Activated CD8-positive, alpha-beta memory T cell treated with anti-CD3 and anti-CD28 coated beads for 24 hours (primary cell): ENCODE data around the gene HOXA4.
A peak's percentile ranks its signal among the peaks of the same experiment; 100 is the strongest.

ENCODE experiments used
- DNase-seq: peaks from one replicate; pipeline ENCODE4 v3.0.0-alpha.2; 2020

The HOXA4 gene

GRCh38 chr7:27102581-27103442, 27.7 kb downstream of the HOXA4 start, which contains the start of gene HOXA2:
TSS of gene HOXA2 (minus strand) at chr7:27102683. CDS start at chr7:27102500, 183 bp downstream.
- no peak for DNase-seq

GRCh38 chr7:27101957-27102580, 28.5 kb downstream of the HOXA4 start:
- no peak for DNase-seq

- DNase-seq, result no peak
Measured at GRCh38 chr7:27101171-27101956, 29.2 kb downstream of the HOXA4 start.

GRCh38 chr7:27100694-27101170, 29.8 kb downstream of the HOXA4 start:
- DNase-seq, result no peak

GRCh38 chr7:27099453-27100370, 30.8 kb downstream of the HOXA4 start:
- no peak for DNase-seq

GRCh38 chr7:27098578-27099451, 31.7 kb downstream of the HOXA4 start:
- DNase-seq, result no peak

- DNase-seq, result no peak
Measured at GRCh38 chr7:27097686-27098577, 32.6 kb downstream of the HOXA4 start.

- DNase-seq, result peak; percentile 59
Measured at GRCh38 chr7:27096768-27097514, 33.6 kb downstream of the HOXA4 start.

GRCh38 chr7:27095897-27096767, 34.4 kb downstream of the HOXA4 start, which contains the start of gene HOXA1:
TSS of gene HOXA1 (minus strand) at chr7:27096000. CDS start at chr7:27095912, 88 bp downstream.
- peak; percentile 81 for DNase-seq

- DNase-seq, result no peak
Measured at GRCh38 chr7:27095050-27095896, 35.3 kb downstream of the HOXA4 start.

GRCh38 chr7:27094304-27095049, 36.1 kb downstream of the HOXA4 start:
- DNase-seq, result no peak

GRCh38 chr7:27093184-27093895, 37.2 kb downstream of the HOXA4 start:
- DNase-seq, result no peak

- no peak for DNase-seq
Measured at GRCh38 chr7:27092819-27093110, 37.8 kb downstream of the HOXA4 start.

- DNase-seq, result no peak
Measured at GRCh38 chr7:27091941-27092818, 38.4 kb downstream of the HOXA4 start.

- no peak for DNase-seq
Measured at GRCh38 chr7:27091105-27091504, 39.5 kb downstream of the HOXA4 start.
